BLaER1 treated with 17β-estradiol and CSF1 and Interleukin-3, amounts not matched to agents 10 nM and 100 nM (cell line): ENCODE results near the gene CKAP4.

ENCODE experiments used
- H3K27ac ChIP-seq, 11 experiments: shearing (Covaris generic); formaldehyde crosslinking; 2 replicates each; pipeline ENCODE4 v1.8.1; 2022
- H3K27me3 ChIP-seq, 11 experiments: shearing (Covaris generic); formaldehyde crosslinking; 2 replicates each; pipeline ENCODE4 v1.8.1; 2022
- H3K36me3 ChIP-seq, 11 experiments: shearing (Covaris generic); formaldehyde crosslinking; 2 replicates each; pipeline ENCODE4 v1.8.1; 2022
- H3K4me1 ChIP-seq, 10 experiments: shearing (Covaris generic); formaldehyde crosslinking; 2 replicates each; pipeline ENCODE4 v1.8.1; 2022
- H3K4me2 ChIP-seq, 11 experiments: shearing (Covaris generic); formaldehyde crosslinking; 2 replicates each; pipeline ENCODE4 v1.8.1; 2022
- H3K4me3 ChIP-seq, 10 experiments: shearing (Covaris generic); formaldehyde crosslinking; 2 replicates each; pipeline ENCODE4 v1.8.1; 2022
- H3K9ac ChIP-seq, 11 experiments: shearing (Covaris generic); formaldehyde crosslinking; 2 replicates each; pipeline ENCODE4 v1.8.1; 2022
- H3K9me3 ChIP-seq, 11 experiments: shearing (Covaris generic); formaldehyde crosslinking; replicated peaks in 1 of 11; 2 replicates each; pipeline ENCODE4 v1.8.1; 2022
- H4K20me1 ChIP-seq, 11 experiments: shearing (Covaris generic); formaldehyde crosslinking; 2 replicates each; pipeline ENCODE4 v1.8.1; 2022
- Cebpa-rat ChIP-seq, 11 experiments: shearing (Covaris generic); IDR thresholded peaks; 2 replicates each; pipeline ENCODE4 v1.8.1; 2022

CKAP4 gene

DNA sequence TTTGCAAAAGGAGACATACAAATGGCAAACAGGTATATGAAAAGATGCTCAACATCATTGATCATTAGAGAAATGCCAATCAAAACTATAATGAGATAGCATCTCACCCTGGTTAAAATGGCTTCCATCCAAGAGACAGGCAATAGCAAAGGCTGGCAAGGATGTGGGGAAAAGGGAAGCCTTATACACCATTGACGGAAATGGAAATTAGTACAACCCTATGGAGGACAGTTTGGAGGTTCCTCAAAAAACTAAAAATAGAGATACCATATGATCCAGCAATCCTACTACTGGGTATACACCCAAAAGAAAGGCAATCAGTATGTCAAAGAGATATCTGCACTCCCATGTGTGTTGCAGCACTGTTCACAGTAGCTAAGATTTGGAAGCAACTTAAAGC is 17.3 kb upstream of the CKAP4 start:
- peaks cover 0 to 15% (median 0%) of the 10 kb centered on the region in 10 experiments; a peak in 7 of 20 replicates for H3K4me1 ChIP-seq
- H3K36me3 ChIP-seq: no peaks in the 10 kb centered on the region
- no peak overlapping the region for H3K27ac ChIP-seq
- H3K9ac ChIP-seq: no peak overlapping the region
- H3K4me2 ChIP-seq: no peak overlapping the region
- no peak overlapping the region for H3K4me3 ChIP-seq
- H3K9me3 ChIP-seq: no peaks in the 10 kb centered on the region
- no peak for TF ChIP-seq Cebpa-rat (IDR thresholded peaks at IDR 0.05)
- H3K27me3 ChIP-seq: no peaks in the 10 kb centered on the region
- H4K20me1 ChIP-seq: no peaks in the 10 kb centered on the region

DNA sequence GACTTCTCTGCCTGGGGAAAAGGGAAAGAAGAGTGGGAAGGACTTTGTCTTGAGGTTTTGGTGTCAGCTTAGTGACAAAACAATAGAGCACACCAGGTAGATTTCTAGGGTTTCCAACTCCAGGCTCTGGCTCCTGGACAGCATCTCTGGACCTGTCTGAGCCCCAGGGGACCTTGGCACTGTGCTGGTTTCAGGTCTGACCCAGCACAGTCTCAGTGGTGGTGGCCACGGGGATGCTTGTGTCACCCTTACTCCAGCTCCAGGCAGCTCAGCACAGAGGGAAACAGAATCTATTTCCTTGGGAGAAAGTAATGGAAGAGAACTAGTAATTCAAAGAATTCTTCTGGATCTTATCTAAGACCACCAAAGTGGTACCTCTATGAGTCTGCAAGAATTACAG is 11.1 kb upstream of the CKAP4 start:
- H3K36me3 ChIP-seq: no peaks in the 10 kb centered on the region
- no peak overlapping the region for H3K27ac ChIP-seq
- H4K20me1 ChIP-seq: no peaks in the 10 kb centered on the region
- H3K27me3 ChIP-seq: no peaks in the 10 kb centered on the region
- no peak overlapping the region for H3K4me3 ChIP-seq
- H3K4me2 ChIP-seq: no peak overlapping the region
- peaks cover 0 to 6% (median 0%) of the 10 kb centered on the region in 11 experiments; a peak in 1 of 22 replicates for H3K9me3 ChIP-seq
- TF ChIP-seq Cebpa-rat (IDR thresholded peaks at IDR 0.05): no peak
- no peaks in the 10 kb centered on the region; a peak in 1 of 20 replicates for H3K4me1 ChIP-seq
- H3K9ac ChIP-seq: no peak overlapping the region

DNA sequence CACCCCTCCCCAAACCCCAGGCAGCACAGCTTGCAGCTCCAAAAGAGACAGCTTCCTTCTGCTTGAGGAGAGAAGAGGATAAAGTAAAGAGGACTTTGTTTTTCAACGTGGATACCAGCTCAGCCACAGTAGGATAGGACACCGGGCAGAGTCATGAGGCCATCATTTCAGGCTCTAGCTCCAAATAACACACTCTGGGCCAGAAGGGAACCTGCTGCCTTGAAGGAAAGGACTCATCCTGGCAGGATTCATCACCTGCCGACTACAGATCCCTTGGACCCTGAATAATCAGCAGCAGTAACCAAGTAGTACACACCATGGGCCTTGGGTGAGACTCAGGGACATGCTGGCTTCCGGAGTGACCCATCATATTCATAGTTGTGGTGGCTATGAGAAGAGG is 10.4 kb upstream of the CKAP4 start:
- no peak overlapping the region for H3K4me2 ChIP-seq
- H3K36me3 ChIP-seq: no peaks in the 10 kb centered on the region
- no peak overlapping the region for H3K9ac ChIP-seq
- H3K4me3 ChIP-seq: no peak overlapping the region
- H3K27me3 ChIP-seq: no peaks in the 10 kb centered on the region
- no peaks in the 10 kb centered on the region; a peak in 1 of 20 replicates for H3K4me1 ChIP-seq
- TF ChIP-seq Cebpa-rat (IDR thresholded peaks at IDR 0.05): no peak
- no peak overlapping the region for H3K27ac ChIP-seq
- H4K20me1 ChIP-seq: no peaks in the 10 kb centered on the region
- peaks cover 0 to 6% (median 0%) of the 10 kb centered on the region in 11 experiments; a peak in 1 of 22 replicates for H3K9me3 ChIP-seq

DNA sequence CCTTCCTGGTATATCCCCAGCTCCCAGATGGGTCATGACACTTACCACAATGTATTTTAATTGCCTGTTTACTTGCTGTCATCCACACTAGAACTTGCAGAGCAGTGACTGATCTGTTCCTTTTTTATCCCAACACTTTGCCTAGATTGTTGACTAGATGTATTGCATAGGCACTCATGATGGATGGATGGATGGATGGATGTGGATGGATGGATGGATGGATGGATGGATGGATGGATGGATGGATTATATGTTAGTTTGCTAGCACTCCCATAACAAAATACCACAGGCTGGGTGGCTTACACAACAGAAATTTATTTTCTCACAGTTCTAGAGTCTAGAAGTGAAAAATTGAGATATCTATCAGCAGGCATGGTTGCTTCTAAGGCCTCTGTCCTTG is 8.7 kb upstream of the CKAP4 start:
- Histone ChIP-seq H3K9ac (no peak overlapping the region), H3K36me3 (no peaks in the 10 kb centered on the region), H3K9me3 (peaks cover 0 to 6% (median 0%) of the 10 kb centered on the region in 11 experiments; a peak in 1 of 22 replicates), H3K4me1 (peaks cover 0 to 8% (median 1%) of the 10 kb centered on the region in 10 experiments; a peak in 10 of 20 replicates), H3K27ac (no peak overlapping the region), H3K27me3 (no peaks in the 10 kb centered on the region), H4K20me1 (no peaks in the 10 kb centered on the region), H3K4me2 (no peak overlapping the region), H3K4me3 (no peak overlapping the region)
- TF ChIP-seq Cebpa-rat (IDR thresholded peaks at IDR 0.05): no peak

DNA sequence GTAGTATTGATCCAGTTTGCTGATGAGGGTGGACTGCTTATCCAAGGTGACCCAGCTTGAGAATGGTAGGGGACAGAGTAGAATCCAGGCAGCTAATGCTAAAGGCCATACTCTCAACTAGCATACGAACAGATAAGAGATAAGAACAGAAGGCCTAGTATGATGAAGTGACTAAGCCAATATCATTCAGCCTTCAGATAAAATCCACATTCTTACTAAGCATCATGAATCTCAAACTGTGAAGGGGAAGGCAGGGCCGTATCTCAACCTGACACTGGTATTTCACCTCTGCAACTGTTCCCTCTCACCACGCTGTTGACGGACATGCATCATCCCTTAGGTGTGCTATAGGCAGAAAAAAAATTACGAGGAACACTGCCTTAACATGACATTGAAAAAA is 8.1 kb upstream of the CKAP4 start:
- Histone ChIP-seq H3K4me1 (peaks cover 0 to 13% (median 4%) of the 10 kb centered on the region in 10 experiments; a peak in 10 of 20 replicates), H4K20me1 (no peaks in the 10 kb centered on the region), H3K27ac (no peak overlapping the region), H3K9me3 (peaks cover 0 to 6% (median 0%) of the 10 kb centered on the region in 11 experiments; a peak in 1 of 22 replicates), H3K36me3 (no peaks in the 10 kb centered on the region), H3K27me3 (no peaks in the 10 kb centered on the region), H3K4me3 (no peak overlapping the region), H3K9ac (no peak overlapping the region), H3K4me2 (no peak overlapping the region)
- TF ChIP-seq Cebpa-rat (IDR thresholded peaks at IDR 0.05): no peak

DNA sequence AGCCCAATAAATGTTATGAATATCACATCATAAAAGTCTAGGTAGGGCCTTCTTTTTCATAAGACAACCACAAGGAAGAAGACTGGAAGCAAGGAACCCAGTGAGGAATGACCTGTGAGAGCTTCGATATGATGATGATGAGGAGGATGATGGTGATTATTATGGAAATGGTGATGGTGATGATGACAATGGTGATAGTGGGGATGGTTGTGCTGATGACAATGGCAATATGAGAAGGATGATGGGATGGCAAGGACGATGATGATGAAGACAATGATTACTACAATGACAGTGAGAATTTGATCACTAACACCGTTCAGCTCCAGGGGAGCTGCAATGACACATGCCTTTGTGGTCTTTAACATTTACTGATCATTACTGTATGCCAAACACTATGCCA is 7.7 kb upstream of the CKAP4 start:
- Histone ChIP-seq H3K4me3 (no peak overlapping the region), H3K4me2 (no peak overlapping the region), H3K36me3 (no peaks in the 10 kb centered on the region), H3K27ac (no peak overlapping the region), H3K9ac (no peak overlapping the region), H3K27me3 (no peaks in the 10 kb centered on the region), H3K9me3 (peaks cover 0 to 6% (median 0%) of the 10 kb centered on the region in 11 experiments; a peak in 1 of 22 replicates), H4K20me1 (no peaks in the 10 kb centered on the region), H3K4me1 (peaks cover 0 to 18% (median 5%) of the 10 kb centered on the region in 10 experiments; a peak in 10 of 20 replicates)
- TF ChIP-seq Cebpa-rat (IDR thresholded peaks at IDR 0.05): no peak

DNA sequence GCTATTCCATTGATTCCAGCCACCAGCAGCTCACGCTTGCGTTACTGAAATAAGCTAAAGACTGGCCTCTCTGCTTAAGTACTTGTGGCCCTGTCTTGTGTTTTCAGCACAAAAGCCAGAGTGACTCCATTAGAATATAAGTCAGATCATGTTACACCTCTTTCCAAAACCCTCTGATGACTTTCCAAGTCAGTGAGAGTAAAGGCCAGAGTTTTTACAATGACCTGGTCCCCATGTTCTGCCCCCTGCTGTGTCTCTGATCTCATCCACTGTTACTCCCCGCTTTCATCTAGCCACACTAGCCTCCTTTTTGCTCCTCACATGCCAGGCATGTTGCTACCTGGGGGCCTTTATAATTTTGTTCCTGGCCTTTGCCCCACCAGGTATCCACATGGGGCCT is 6.9 kb upstream of the CKAP4 start:
- H3K4me3 ChIP-seq: no peak overlapping the region
- H3K4me1 ChIP-seq: peaks cover 5 to 26% (median 11%) of the 10 kb centered on the region in 10 experiments
- H3K4me2 ChIP-seq: no peak overlapping the region
- no peak for TF ChIP-seq Cebpa-rat (IDR thresholded peaks at IDR 0.05)
- H3K27ac ChIP-seq: no peak overlapping the region
- H3K36me3 ChIP-seq: no peaks in the 10 kb centered on the region
- H3K9me3 ChIP-seq: peaks cover 0 to 6% (median 0%) of the 10 kb centered on the region in 11 experiments; a peak in 1 of 22 replicates
- no peaks in the 10 kb centered on the region for H3K27me3 ChIP-seq
- no peaks in the 10 kb centered on the region for H4K20me1 ChIP-seq
- H3K9ac ChIP-seq: no peak overlapping the region

DNA sequence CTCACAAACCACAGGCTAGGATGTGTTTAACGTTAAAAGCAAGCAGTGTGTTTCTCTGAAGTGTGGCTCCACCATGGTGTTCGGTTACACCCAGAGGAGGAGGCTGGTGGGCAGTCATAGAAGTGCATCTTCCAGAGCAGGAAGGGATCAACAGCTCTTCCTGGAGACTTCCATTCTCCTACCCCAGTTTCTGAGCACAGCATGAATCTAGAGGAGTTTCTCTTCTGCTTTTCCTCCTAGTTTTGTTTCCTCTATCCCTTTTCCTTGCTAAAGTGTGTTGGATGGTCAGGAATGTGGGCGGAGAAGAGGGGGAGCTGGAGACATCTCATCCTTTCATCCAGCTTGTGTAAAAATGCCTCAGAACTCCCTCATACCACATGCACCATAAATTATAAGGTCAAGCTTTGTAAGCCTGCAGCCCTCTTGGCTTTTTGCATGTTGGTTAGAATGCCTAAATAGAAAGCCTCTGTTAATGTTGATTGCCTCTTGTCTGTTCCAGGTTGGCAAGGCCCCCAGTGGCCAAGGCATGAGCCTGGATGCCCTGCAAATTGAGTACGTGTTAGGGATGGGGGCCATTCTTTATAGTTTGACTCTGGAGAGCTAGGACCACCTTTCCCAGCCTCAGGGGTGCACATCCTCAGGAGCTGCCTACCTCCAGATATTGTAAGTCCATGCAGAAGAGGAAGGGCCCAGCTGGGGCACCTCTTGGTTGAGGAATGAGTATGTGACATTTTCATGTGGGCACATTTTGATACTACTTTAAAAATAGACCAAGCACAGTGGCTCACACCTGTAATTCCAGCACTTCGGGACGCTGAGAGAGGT is 4.0 kb upstream of the CKAP4 start:
- Histone ChIP-seq H3K4me3 (no peak overlapping the region), H3K4me2 (peak overlapping the region in 6 of 11 experiments; percentile 8 to 88 (median 49); a peak in 9 of 22 replicates), H3K9ac (no peak overlapping the region), H3K27ac (no peak overlapping the region), H3K27me3 (no peaks in the 10 kb centered on the region), H4K20me1 (no peaks in the 10 kb centered on the region), H3K9me3 (no peaks in the 10 kb centered on the region), H3K4me1 (peaks cover 19 to 39% (median 27%) of the 10 kb centered on the region in 10 experiments), H3K36me3 (no peaks in the 10 kb centered on the region)
- no peak for TF ChIP-seq Cebpa-rat (IDR thresholded peaks at IDR 0.05)

DNA sequence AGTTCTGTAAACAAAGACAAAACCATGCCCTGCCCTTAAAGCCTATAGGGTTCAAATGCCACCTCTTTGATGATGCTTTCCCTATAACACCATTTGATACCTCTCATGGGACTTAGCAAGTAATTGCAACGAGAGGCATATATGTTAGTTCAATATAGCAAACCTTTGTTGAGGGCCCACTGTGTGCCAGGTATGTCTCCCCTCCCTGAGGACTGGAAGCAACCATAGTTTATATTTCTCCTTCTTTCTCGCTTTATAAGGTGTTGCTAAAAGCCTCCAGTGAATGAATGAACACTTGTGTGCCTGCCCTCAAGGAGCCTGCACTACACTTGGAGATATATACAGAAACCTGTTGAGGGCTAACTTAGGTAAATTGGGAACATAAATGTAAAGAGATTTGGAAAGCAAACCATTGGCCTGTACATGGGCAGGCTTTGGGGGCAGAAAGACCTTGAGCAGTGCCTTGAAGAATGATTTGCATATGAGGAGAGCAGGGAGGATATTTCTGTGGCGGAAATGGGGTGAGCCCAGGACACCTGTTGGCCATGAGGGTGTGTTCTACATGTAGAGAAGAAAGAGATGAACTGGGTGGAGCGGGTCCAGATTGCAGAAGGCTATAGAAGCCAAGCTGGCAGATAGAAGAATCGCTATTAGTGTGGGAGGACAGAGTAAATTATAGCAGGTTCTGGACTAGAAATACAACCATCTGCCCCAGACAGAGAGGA is 1.8 kb upstream of the CKAP4 start:
- peaks cover 0 to 16% (median 5%) of the 10 kb centered on the region in 11 experiments; a peak in 9 of 22 replicates for H3K36me3 ChIP-seq
- TF ChIP-seq Cebpa-rat (IDR thresholded peaks at IDR 0.05): no peak
- H3K27ac ChIP-seq: peak overlapping the region in 10 of 11 experiments; percentile 88 to 98 (median 94); a peak in 19 of 22 replicates
- H4K20me1 ChIP-seq: peaks cover 0 to 15% (median 12%) of the 10 kb centered on the region in 11 experiments; a peak in 12 of 22 replicates
- H3K4me2 ChIP-seq: peak overlapping the region; percentile 78 to 97 (median 91)
- H3K9me3 ChIP-seq: no peaks in the 10 kb centered on the region
- peaks cover 40 to 61% (median 49%) of the 10 kb centered on the region in 10 experiments for H3K4me1 ChIP-seq
- H3K4me3 ChIP-seq: peak overlapping the region in 6 of 10 experiments; percentile 87 to 98 (median 89); a peak in 9 of 20 replicates
- H3K9ac ChIP-seq: peak overlapping the region in 10 of 11 experiments; percentile 89 to 98 (median 96); a peak in 18 of 22 replicates
- H3K27me3 ChIP-seq: no peaks in the 10 kb centered on the region
